ENCODE measurements around the gene SLX4IP.

The SLX4IP gene

DNA sequence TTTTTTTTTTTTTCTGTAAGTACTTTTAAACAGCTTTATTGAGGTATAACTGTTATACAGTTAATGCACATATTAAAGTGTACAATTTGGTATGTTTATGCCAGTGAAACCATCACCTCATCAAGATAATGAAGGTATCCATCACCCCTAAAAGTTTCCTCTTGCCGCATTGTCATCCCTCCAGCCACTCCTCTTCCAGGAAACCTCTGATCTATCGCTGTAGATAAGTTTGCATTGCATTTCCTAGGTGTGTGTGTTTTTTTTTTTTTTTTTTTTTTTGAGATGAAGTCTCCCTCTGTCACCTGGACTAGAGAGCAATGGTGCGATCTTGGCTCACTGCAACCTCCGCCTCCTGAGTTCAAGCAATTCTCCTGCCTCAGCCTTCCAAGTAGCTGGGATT, 3.1 kb downstream of the SLX4IP start:
- Histone ChIP-seq H3K4me3 (ENCODE audit: low read depth, low read length) (no peak overlapping the region), H3K9me3 (ENCODE audit: control insufficient read depth, low read length) (no peaks in the 10 kb centered on the region), H3K4me2 (ENCODE audit: low read length) (no peak overlapping the region), H3K27ac (no peak overlapping the region), H3K79me2 (peaks cover 19% of the 10 kb centered on the region), H3K36me3 (ENCODE audit: control insufficient read depth, insufficient read depth, low read length) (no peaks in the 10 kb centered on the region), H3K9ac (no peak overlapping the region), H3K27me3 (ENCODE audit: control insufficient read depth, insufficient read depth, low read length) (no peaks in the 10 kb centered on the region), H2AFZ (no peak overlapping the region), H3K4me1 (no peaks in the 10 kb centered on the region)
- TF ChIP-seq, protein P1, sequence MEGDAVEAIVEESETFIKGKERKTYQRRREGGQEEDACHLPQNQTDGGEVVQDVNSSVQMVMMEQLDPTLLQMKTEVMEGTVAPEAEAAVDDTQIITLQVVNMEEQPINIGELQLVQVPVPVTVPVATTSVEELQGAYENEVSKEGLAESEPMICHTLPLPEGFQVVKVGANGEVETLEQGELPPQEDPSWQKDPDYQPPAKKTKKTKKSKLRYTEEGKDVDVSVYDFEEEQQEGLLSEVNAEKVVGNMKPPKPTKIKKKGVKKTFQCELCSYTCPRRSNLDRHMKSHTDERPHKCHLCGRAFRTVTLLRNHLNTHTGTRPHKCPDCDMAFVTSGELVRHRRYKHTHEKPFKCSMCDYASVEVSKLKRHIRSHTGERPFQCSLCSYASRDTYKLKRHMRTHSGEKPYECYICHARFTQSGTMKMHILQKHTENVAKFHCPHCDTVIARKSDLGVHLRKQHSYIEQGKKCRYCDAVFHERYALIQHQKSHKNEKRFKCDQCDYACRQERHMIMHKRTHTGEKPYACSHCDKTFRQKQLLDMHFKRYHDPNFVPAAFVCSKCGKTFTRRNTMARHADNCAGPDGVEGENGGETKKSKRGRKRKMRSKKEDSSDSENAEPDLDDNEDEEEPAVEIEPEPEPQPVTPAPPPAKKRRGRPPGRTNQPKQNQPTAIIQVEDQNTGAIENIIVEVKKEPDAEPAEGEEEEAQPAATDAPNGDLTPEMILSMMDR (IDR thresholded peaks at IDR 0.05): no peak

DNA sequence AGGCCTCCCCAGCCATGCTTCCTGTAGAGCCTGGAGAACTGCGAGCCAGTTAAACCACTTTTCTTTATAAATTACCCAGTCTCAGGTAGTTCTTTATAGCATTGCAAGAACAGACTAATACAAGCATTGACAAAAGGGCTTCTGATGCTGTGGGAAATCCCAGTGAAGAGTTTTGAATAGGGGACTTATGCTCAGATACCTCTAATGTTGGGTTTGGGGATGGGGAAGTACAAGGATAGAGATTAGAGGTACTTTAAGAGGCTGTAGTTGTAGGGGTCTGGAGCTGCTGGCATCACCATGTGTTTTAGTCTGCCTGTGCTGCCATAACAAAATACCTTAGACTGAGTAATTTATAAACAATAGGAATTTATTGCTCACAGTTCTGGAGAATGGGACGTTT, 8.8 kb downstream of the SLX4IP start:
- H3K4me1 ChIP-seq: no peaks in the 10 kb centered on the region
- H3K27me3 ChIP-seq (ENCODE audit: control insufficient read depth, insufficient read depth, low read length): no peaks in the 10 kb centered on the region
- H3K4me2 ChIP-seq (ENCODE audit: low read length): no peak overlapping the region
- TF ChIP-seq, protein P1 (IDR thresholded peaks at IDR 0.05): no peak
- no peak overlapping the region for H2AFZ ChIP-seq
- H3K9ac ChIP-seq: no peak overlapping the region
- no peak overlapping the region for H3K27ac ChIP-seq
- H3K4me3 ChIP-seq (ENCODE audit: low read depth, low read length): no peak overlapping the region
- no peaks in the 10 kb centered on the region for H3K9me3 ChIP-seq (ENCODE audit: control insufficient read depth, low read length)
- H3K36me3 ChIP-seq (ENCODE audit: control insufficient read depth, insufficient read depth, low read length): no peaks in the 10 kb centered on the region
- H3K79me2 ChIP-seq: peaks cover 20% of the 10 kb centered on the region

DNA sequence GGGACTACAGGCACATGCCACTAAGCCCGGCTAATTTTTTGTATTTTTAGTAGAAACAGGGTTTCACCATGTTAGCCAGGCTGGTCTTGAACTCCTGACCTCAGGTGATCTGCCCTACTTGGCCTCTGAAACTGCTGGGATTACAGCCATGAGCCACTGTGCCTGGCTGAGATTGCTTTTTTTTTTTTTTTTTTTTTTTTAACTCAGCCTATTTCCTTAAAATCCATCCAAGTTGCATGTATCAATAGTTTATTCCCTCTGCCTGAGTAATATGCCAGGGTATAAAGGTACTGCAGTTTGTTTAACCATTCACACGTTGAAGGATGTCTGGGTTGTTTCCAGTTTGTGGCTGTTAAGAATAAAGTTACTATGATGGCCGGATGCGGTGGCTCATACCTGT, 10.7 kb downstream of the SLX4IP start:
- H3K9me3 ChIP-seq (ENCODE audit: control insufficient read depth, low read length): no peaks in the 10 kb centered on the region
- TF ChIP-seq, protein P1 (IDR thresholded peaks at IDR 0.05): no peak
- H3K27ac ChIP-seq: no peak overlapping the region

DNA sequence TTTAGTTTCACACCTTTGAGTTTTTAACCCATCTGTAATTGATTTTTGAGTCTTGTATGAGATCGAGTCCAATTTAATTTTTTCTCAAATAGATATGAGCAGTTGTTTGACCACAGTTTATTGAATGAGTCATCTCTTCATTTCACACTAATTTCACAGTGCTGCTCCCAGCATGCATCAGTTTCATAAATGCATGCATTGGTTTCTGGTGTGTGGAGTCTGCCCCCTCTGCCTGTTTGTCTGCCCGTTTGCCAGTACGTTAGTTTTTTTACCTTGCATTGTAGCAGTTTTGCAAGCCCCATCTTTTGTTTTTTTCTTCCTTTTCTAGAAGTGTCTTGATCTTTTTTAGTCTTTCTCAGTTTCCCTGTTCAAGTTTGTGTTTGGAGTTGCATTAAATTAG, 11.9 kb downstream of the SLX4IP start:
- no peak overlapping the region for H2AFZ ChIP-seq
- H3K27ac ChIP-seq: no peak overlapping the region

More for the DNA sequence above, 10.7 kb downstream of the SLX4IP start:
- Histone ChIP-seq H2AFZ (no peak overlapping the region), H3K9ac (no peak overlapping the region), H3K4me2 (ENCODE audit: low read length) (no peak overlapping the region), H3K4me3 (ENCODE audit: low read depth, low read length) (no peak overlapping the region), H3K27me3 (ENCODE audit: control insufficient read depth, insufficient read depth, low read length) (no peaks in the 10 kb centered on the region), H3K79me2 (peaks cover 13% of the 10 kb centered on the region), H3K4me1 (no peaks in the 10 kb centered on the region), H3K36me3 (ENCODE audit: control insufficient read depth, insufficient read depth, low read length) (no peaks in the 10 kb centered on the region)

More for the DNA sequence above, 11.9 kb downstream of the SLX4IP start:
- no peak overlapping the region for H3K4me3 ChIP-seq (ENCODE audit: low read depth, low read length)
- H3K79me2 ChIP-seq: peaks cover 12% of the 10 kb centered on the region
- no peak overlapping the region for H3K9ac ChIP-seq
- TF ChIP-seq, protein P1 (IDR thresholded peaks at IDR 0.05): no peak
- H3K27me3 ChIP-seq (ENCODE audit: control insufficient read depth, insufficient read depth, low read length): no peaks in the 10 kb centered on the region
- H3K36me3 ChIP-seq (ENCODE audit: control insufficient read depth, insufficient read depth, low read length): no peaks in the 10 kb centered on the region
- H3K9me3 ChIP-seq (ENCODE audit: control insufficient read depth, low read length): no peaks in the 10 kb centered on the region
- no peaks in the 10 kb centered on the region for H3K4me1 ChIP-seq
- no peak overlapping the region for H3K4me2 ChIP-seq (ENCODE audit: low read length)
